ENCODE results near the gene RAD9A.

DNA sequence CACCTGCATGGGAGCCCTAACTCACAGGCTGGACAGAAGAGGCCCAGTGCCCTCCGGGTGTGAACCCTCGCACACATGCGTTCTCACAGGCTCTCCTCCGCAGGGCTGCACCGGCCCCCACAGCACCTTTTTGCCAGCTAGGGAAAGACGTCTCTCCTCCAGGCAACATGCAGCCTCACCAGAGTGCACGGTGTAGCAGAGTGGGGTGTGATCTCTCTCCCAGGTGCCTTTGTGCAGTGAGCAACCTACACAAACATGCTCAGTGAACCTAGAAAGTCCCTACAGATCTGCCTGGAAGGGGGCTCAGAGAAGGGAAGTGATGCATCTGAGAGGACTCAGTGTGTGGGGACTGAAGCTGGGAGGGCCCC lies 20.0 kb downstream of the RAD9A start:
- TF ChIP-seq CTCF (IDR thresholded peaks at IDR 0.05) (no peak), POLR2AphosphoS5 (IDR thresholded peaks at IDR 0.05) (no peak)

Measured in prostate gland (tissue), 2 donors.